Measurements from ENCODE around the gene KRTAP5-5. TPM values are rescaled to one million over a fixed set of nuclear protein-coding genes. Genes with fewer than 3 reads are reported as not detected.

Gene KRTAP5-5
- total and polyA plus RNA-seq, 2 of the 8 experiments (the other 6 are each of a cell fraction or from before 2014, with no cell fraction given) = 0.09 TPM; not detected in 1

DNA sequence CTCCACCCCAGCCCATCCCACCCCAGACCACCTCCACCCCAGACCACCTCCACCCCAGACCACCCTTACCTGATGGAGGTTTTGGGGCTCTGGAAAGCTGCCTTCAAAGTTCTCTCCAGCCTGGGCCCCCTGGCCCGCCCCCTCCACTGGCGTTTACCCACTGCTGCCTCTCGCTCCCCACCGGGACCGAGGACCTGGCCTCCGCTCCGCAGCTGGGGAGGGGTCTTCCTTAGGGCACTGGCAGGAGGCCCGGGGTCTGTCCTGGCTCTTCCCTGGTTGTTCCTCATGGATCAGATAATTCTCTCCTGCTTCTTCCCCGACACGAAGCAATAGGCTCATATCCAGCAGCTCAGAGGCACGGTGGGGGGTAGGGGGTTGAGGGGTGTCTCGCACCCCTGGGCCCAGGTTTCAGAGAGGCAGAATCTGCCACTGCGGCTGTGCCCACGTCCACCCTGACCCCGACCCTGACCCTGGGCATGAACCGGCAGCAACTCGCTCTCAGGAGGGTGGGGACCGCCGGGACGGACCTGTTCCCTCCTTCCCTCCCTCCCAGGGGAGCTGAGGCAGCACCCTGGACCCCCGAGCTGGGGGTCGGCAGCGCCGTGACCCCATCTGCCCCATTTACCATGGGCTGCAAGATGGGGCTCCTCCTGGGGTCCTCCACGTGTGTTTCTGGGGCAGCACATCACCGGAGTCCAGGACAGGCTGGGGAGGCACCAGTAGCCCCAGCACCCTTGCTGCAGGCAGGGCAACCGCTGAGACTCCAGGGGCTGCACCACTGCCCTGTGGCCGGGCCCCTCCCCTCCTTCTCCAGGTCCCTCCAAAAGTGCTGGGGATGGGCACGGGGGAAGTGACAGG lies 12.9 kb downstream of the KRTAP5-5 start:
- Histone ChIP-seq H3K14ac (ENCODE audit: insufficient read length) (no peak overlapping the region), H3K23me2 (ENCODE audit: low read depth, low read length) (no peaks in the 10 kb centered on the region; the same call in 1 of the 2 replicates), H2BK20ac (ENCODE audit: low read length) (no peak overlapping the region), H4K5ac (ENCODE audit: insufficient read length, low read depth, low read length) (no peak overlapping the region), H2BK5ac (ENCODE audit: low read depth, low read length) (no peak overlapping the region), H3K4ac (replicated peaks; ENCODE audit: insufficient read length, low read depth, low read length) (no peak overlapping the region), H3K9me3 (ENCODE audit: insufficient read depth in 2 of 2, low read depth in 1 of 2, low read length in 1 of 2) (no peaks in the 10 kb centered on the region), H3K4me3 (ENCODE audit: extremely low read depth in 1 of 4, insufficient read depth in 2 of 4, low read depth in 3 of 4, low read length in 4 of 4) (no peak overlapping the region), H3K27me3 (replicated peaks in 1 of 4; ENCODE audit: control insufficient read depth in 3 of 4, extremely low read depth in 1 of 4, insufficient read depth in 3 of 4, low read length in 3 of 4) (peaks cover 0 to 2% (median 0%) of the 10 kb centered on the region in 4 experiments; a peak in 1 of 7 replicates), H3K23ac (ENCODE audit: insufficient read length) (no peak overlapping the region), H4K8ac (ENCODE audit: extremely low read depth, insufficient read depth, low read length) (no peak overlapping the region), H3K36me3 (ENCODE audit: control insufficient read depth in 2 of 4, insufficient read depth in 4 of 4, low read length in 3 of 4) (no peaks in the 10 kb centered on the region), H4K91ac (replicated peaks; ENCODE audit: insufficient read length, low read length) (no peak overlapping the region), H3K9ac (replicated peaks in 1 of 4; ENCODE audit: extremely low read depth in 1 of 4, low read depth in 3 of 4, low read length in 3 of 4) (no peak overlapping the region), H2BK120ac (replicated peaks; ENCODE audit: low read depth, low read length) (no peak overlapping the region), H2AFZ (ENCODE audit: low read length) (no peak overlapping the region), H3K56ac (replicated peaks; ENCODE audit: insufficient read length, low read depth, low read length) (no peak overlapping the region), H3K79me1 (ENCODE audit: low read depth, low read length) (no peaks in the 10 kb centered on the region), H2BK12ac (ENCODE audit: low read depth, low read length) (no peak overlapping the region), H3K27ac (ENCODE audit: low read depth, low read length) (no peak overlapping the region), H2BK15ac (ENCODE audit: low read length) (no peak overlapping the region), H2AK5ac (ENCODE audit: low read depth, low read length) (no peak overlapping the region), H3K18ac (ENCODE audit: extremely low read depth, low read length) (no peak overlapping the region), H3K4me1 (replicated peaks in 1 of 4; ENCODE audit: control insufficient read depth in 3 of 4, insufficient read depth in 4 of 4, low read length in 3 of 4) (no peaks in the 10 kb centered on the region; a peak in 1 of 7 replicates), H4K20me1 (replicated peaks in 1 of 2; ENCODE audit: control insufficient read depth in 1 of 2, insufficient read depth in 2 of 2, low read length in 2 of 2) (no peaks in the 10 kb centered on the region), H3K79me2 (ENCODE audit: control insufficient read depth in 1 of 2, insufficient read depth in 2 of 2, low read length in 2 of 2) (no peaks in the 10 kb centered on the region), H3K4me2 (ENCODE audit: insufficient read depth in 1 of 2, low read depth in 2 of 2, low read length in 2 of 2) (no peak overlapping the region)
- 81% methylated on average over 25 of the region's 29 CpGs; no CpG with 5 or more reads in 1 of the 2 experiments for WGBS, 2 experiments (ENCODE audit: extremely low coverage in 1 of 2, insufficient coverage in 1 of 2, insufficient read length in 1 of 2, insufficient replicate concordance in 2 of 2, low coverage in 1 of 2, low lambda C conversion rate in 2 of 2, missing lambda C conversion rate in 1 of 2)
- POLR2A ChIA-PET (ENCODE audit: partially characterized antibody) = no interaction called here
- DNase-seq (ENCODE audit: low read depth in 1 of 2, low spot score in 2 of 2) = no peak
- CTCF ChIA-PET (ENCODE audit: partially characterized antibody) = interaction anchor here (1.0 to 1.6 kb wide), 2 partner anchors 52 to 234 kb away, joined by 3 to 5 read pairs; no protein-coding TSS in a partner anchor
- no peak for FAIRE-seq
- TF ChIP-seq SUZ12 (IDR thresholded peaks at IDR 0.05; ENCODE audit: low read length) (no peak), RXRA (IDR thresholded peaks at IDR 0.05; ENCODE audit: insufficient read depth, low read depth, low read length) (no peak), GABPA (IDR thresholded peaks at IDR 0.05; ENCODE audit: borderline replicate concordance, insufficient read depth, low read length) (no peak), SIN3A (conservative IDR thresholded peaks at IDR 0.05 in 1 of 2, IDR thresholded peaks at IDR 0.05 in 1 of 2; ENCODE audit: low read depth in 1 of 2, low read length in 2 of 2) (no peak), RFX5 (IDR thresholded peaks at IDR 0.05; ENCODE audit: borderline replicate concordance, low read depth, low read length) (no peak)
